ENCODE results near the gene RUSC2. TPM values are rescaled to one million over a fixed set of nuclear protein-coding genes. Genes with fewer than 3 reads are reported as not detected.

The RUSC2 gene
- total RNA-seq, 1 donor from 2014 or later, result 4.5 TPM

- TF ChIP-seq CTCF (IDR thresholded peaks at IDR 0.05; ENCODE audit: insufficient read depth, low read length, severe bottlenecking), result no peak
- FAIRE-seq (no peak), DNase-seq (ENCODE audit: low read depth) (no peak)
- H3K4me3 ChIP-seq (ENCODE audit: low read depth, low read length), result no peak overlapping the region
- H3K27me3 ChIP-seq (ENCODE audit: control insufficient read depth, insufficient read depth, low read length), result no peaks in the 10 kb centered on the region
- H3K36me3 ChIP-seq (ENCODE audit: control insufficient read depth, insufficient read depth, low read length), result no peaks in the 10 kb centered on the region
Observed at GRCh38 chr9:35510383-35510753, 20.5 kb downstream of the RUSC2 start.

GRCh38 chr9:35510754-35511428 lies 21.0 kb downstream of the RUSC2 start:
- Histone ChIP-seq H3K27me3 (ENCODE audit: control insufficient read depth, insufficient read depth, low read length) (no peaks in the 10 kb centered on the region), H3K4me3 (ENCODE audit: low read depth, low read length) (no peak overlapping the region), H3K36me3 (ENCODE audit: control insufficient read depth, insufficient read depth, low read length) (no peaks in the 10 kb centered on the region)
- FAIRE-seq (peak; percentile 60), DNase-seq (ENCODE audit: low read depth) (peak; percentile 83)
- TF ChIP-seq CTCF (IDR thresholded peaks at IDR 0.05; ENCODE audit: insufficient read depth, low read length, severe bottlenecking), result peak; percentile 25

GRCh38 chr9:35511453-35511852 lies 21.5 kb downstream of the RUSC2 start:
- no peak for DNase-seq (ENCODE audit: low read depth)
- TF ChIP-seq CTCF (IDR thresholded peaks at IDR 0.05; ENCODE audit: insufficient read depth, low read length, severe bottlenecking), result no peak

GRCh38 chr9:35515766-35516165 lies 25.9 kb downstream of the RUSC2 start:
- H3K36me3 ChIP-seq (ENCODE audit: control insufficient read depth, insufficient read depth, low read length), result no peaks in the 10 kb centered on the region
- H3K27me3 ChIP-seq (ENCODE audit: control insufficient read depth, insufficient read depth, low read length), result no peaks in the 10 kb centered on the region
- peak; percentile 24 for DNase-seq (ENCODE audit: low read depth)
- no peak overlapping the region for H3K4me3 ChIP-seq (ENCODE audit: low read depth, low read length)
- TF ChIP-seq CTCF (IDR thresholded peaks at IDR 0.05; ENCODE audit: insufficient read depth, low read length, severe bottlenecking), result no peak
- no peak for FAIRE-seq

More at GRCh38 chr9:35511453-35511852, 21.5 kb downstream of the RUSC2 start:
- H3K36me3 ChIP-seq (ENCODE audit: control insufficient read depth, insufficient read depth, low read length), result no peaks in the 10 kb centered on the region
- no peak for FAIRE-seq
- no peaks in the 10 kb centered on the region for H3K27me3 ChIP-seq (ENCODE audit: control insufficient read depth, insufficient read depth, low read length)
- H3K4me3 ChIP-seq (ENCODE audit: low read depth, low read length), result no peak overlapping the region

- Histone ChIP-seq H3K27me3 (ENCODE audit: control insufficient read depth, insufficient read depth, low read length) (no peaks in the 10 kb centered on the region), H3K36me3 (ENCODE audit: control insufficient read depth, insufficient read depth, low read length) (no peaks in the 10 kb centered on the region), H3K4me3 (ENCODE audit: low read depth, low read length) (no peak overlapping the region)
- peak; percentile 72 for DNase-seq (ENCODE audit: low read depth)
- FAIRE-seq, result no peak
- TF ChIP-seq CTCF (IDR thresholded peaks at IDR 0.05; ENCODE audit: insufficient read depth, low read length, severe bottlenecking), result no peak
Observed at GRCh38 chr9:35516479-35516878, 26.6 kb downstream of the RUSC2 start.

GRCh38 chr9:35517131-35517530 lies 27.2 kb downstream of the RUSC2 start:
- no peak for DNase-seq (ENCODE audit: low read depth)
- TF ChIP-seq CTCF (IDR thresholded peaks at IDR 0.05; ENCODE audit: insufficient read depth, low read length, severe bottlenecking), result no peak

More at GRCh38 chr9:35517131-35517530, 27.2 kb downstream of the RUSC2 start:
- Histone ChIP-seq H3K4me3 (ENCODE audit: low read depth, low read length) (no peak overlapping the region), H3K36me3 (ENCODE audit: control insufficient read depth, insufficient read depth, low read length) (no peaks in the 10 kb centered on the region), H3K27me3 (ENCODE audit: control insufficient read depth, insufficient read depth, low read length) (no peaks in the 10 kb centered on the region)
- no peak for FAIRE-seq
